GM12891 (cell line): ENCODE measurements around the gene HDDC2.

Experiments
- POLR2A ChIP-seq: IDR thresholded peaks from 2 replicates; pipeline ENCODE4 v1.6.1; 2011; ENCODE audit warnings: low read depth, low read length, control low read depth
- POLR2AphosphoS5 ChIP-seq: IDR thresholded peaks from 2 replicates; pipeline ENCODE4 v1.6.1; 2011; ENCODE audit warnings: low read depth, low read length, control low read depth
- SPI1 ChIP-seq: IDR thresholded peaks from 2 replicates; pipeline ENCODE4 v1.6.1; 2011; ENCODE audit warnings: low read depth, low read length, control low read depth
- TAF1 ChIP-seq: IDR thresholded peaks from 2 replicates; pipeline ENCODE4 v1.6.1; 2011; ENCODE audit warnings: low read depth, low read length, control low read depth

GRCh38 chr6:125341460-125341859 is 39.7 kb upstream of the HDDC2 start:
- TF ChIP-seq POLR2A = no peak
- no peak for TF ChIP-seq POLR2AphosphoS5
- TF ChIP-seq TAF1 = no peak
- TF ChIP-seq SPI1 = no peak
